Type B pancreatic cell (in vitro differentiated cells): ENCODE data around the gene ERMARD. TPM values are rescaled to one million over a fixed set of nuclear protein-coding genes. Genes with fewer than 3 reads are reported as not detected.
A peak's percentile ranks its signal among the peaks of the same experiment; 100 is the strongest.

Source experiments
- DNase-seq: peaks from one replicate; pipeline ENCODE4 v3.0.0; 2021; ENCODE audit warnings: mixed read lengths; ENCODE audit not compliant: unreplicated experiment; ENCODE audit errors: extremely low spot score
- H3K27ac Mint-ChIP-seq: 2 replicates; pipeline ENCODE4 v1.8.0; 2021; ENCODE audit warnings: mild to moderate bottlenecking, mixed read lengths
- H3K27me3 Mint-ChIP-seq: 2 replicates; pipeline ENCODE4 v1.8.0; 2021; ENCODE audit warnings: mixed read lengths
- H3K36me3 Mint-ChIP-seq: 2 replicates; pipeline ENCODE4 v1.8.0; 2021; ENCODE audit warnings: mixed read lengths
- H3K4me1 Mint-ChIP-seq: one replicate; pipeline ENCODE4 v1.8.0; 2021; ENCODE audit warnings: mixed read lengths; ENCODE audit not compliant: unreplicated experiment
- H3K4me3 Mint-ChIP-seq: 2 replicates; pipeline ENCODE4 v1.8.0; 2021; ENCODE audit warnings: mild to moderate bottlenecking, mixed read lengths
- H3K9me3 Mint-ChIP-seq: 2 replicates; pipeline ENCODE4 v1.8.0; 2021; ENCODE audit warnings: mixed read lengths
- CTCF ChIP-seq: fragments of 200-600 bp; sonication (generic); conservative IDR thresholded peaks from 2 replicates; pipeline ENCODE4 v1.5.0; 2021; ENCODE audit warnings: antibody characterized with exemption, mild to moderate bottlenecking
- total RNA-seq: library from RNA; stranded (reverse); gene quantifications from 2 replicates; pipeline ENCODE4 v1.2.1, GENCODE V29; 2021; ENCODE audit warnings: low replicate concordance

Gene ERMARD
- total RNA-seq, 1 donor from 2014 or later, result 32.1 TPM

- DNase-seq, result peak; percentile 36
- H3K27ac Mint-ChIP-seq, result no peak overlapping the region
- H3K9me3 Mint-ChIP-seq, result no peaks in the 10 kb centered on the region
- no peak for TF ChIP-seq CTCF
- no peak overlapping the region for H3K4me3 Mint-ChIP-seq
- H3K27me3 Mint-ChIP-seq, result peaks cover 45% of the 10 kb centered on the region
- peaks cover 16% of the 10 kb centered on the region for H3K4me1 Mint-ChIP-seq
- no peaks in the 10 kb centered on the region for H3K36me3 Mint-ChIP-seq
Measured at GRCh38 chr6:169807699-169808607, 56.5 kb downstream of the ERMARD start.

GRCh38 chr6:169808608-169808967 is 57.2 kb downstream of the ERMARD start:
- DNase-seq, result peak; percentile 22
- Mint-ChIP-seq H3K36me3 (no peaks in the 10 kb centered on the region), H3K27me3 (peaks cover 42% of the 10 kb centered on the region), H3K4me1 (peaks cover 16% of the 10 kb centered on the region), H3K27ac (no peak overlapping the region), H3K9me3 (no peaks in the 10 kb centered on the region), H3K4me3 (no peak overlapping the region)
- no peak for TF ChIP-seq CTCF

- Mint-ChIP-seq H3K27ac (no peak overlapping the region), H3K36me3 (no peaks in the 10 kb centered on the region), H3K27me3 (peaks cover 34% of the 10 kb centered on the region), H3K4me3 (no peak overlapping the region), H3K9me3 (no peaks in the 10 kb centered on the region), H3K4me1 (peaks cover 16% of the 10 kb centered on the region)
- DNase-seq, result peak; percentile 36
- no peak for TF ChIP-seq CTCF
Measured at GRCh38 chr6:169809386-169809785, 58.0 kb downstream of the ERMARD start.

- peaks cover 24% of the 10 kb centered on the region for H3K27me3 Mint-ChIP-seq
- H3K4me3 Mint-ChIP-seq, result peak overlapping the region; percentile 14
- DNase-seq, result peak; percentile 58
- H3K36me3 Mint-ChIP-seq, result peaks cover 4% of the 10 kb centered on the region
- H3K27ac Mint-ChIP-seq, result peak overlapping the region; percentile 79
- H3K4me1 Mint-ChIP-seq, result peaks cover 16% of the 10 kb centered on the region
- peaks cover 4% of the 10 kb centered on the region for H3K9me3 Mint-ChIP-seq
- no peak for TF ChIP-seq CTCF
Measured at GRCh38 chr6:169810066-169810989, 58.9 kb downstream of the ERMARD start.

- no peak for TF ChIP-seq CTCF
- Mint-ChIP-seq H3K27me3 (peaks cover 17% of the 10 kb centered on the region), H3K4me3 (no peak overlapping the region), H3K27ac (peak overlapping the region; percentile 79), H3K9me3 (peaks cover 12% of the 10 kb centered on the region), H3K36me3 (peaks cover 5% of the 10 kb centered on the region), H3K4me1 (peaks cover 16% of the 10 kb centered on the region)
- no peak for DNase-seq
Measured at GRCh38 chr6:169811072-169811471, 59.6 kb downstream of the ERMARD start.
